CD14-positive monocyte (primary cell): Measurements from ENCODE around the gene MDN1. TPM values are rescaled to one million over a fixed set of nuclear protein-coding genes. Genes with fewer than 3 reads are reported as not detected.
"Not testable (repeated sequence)": the region's sequence is repeated elsewhere in the genome, so short reads cannot be mapped to it uniquely, and the experiment has no call there.

ENCODE experiments used
- DNase-seq, 3 donors: peaks; one replicate each; pipeline ENCODE4 v3.0.0-alpha.2; 2011 to 2022
- H2AFZ ChIP-seq: 2 replicates; pipeline ENCODE4 v1.6.0; 2012; ENCODE audit warnings: mild to moderate bottlenecking, low read depth, low read length, inconsistent platforms; ENCODE audit not compliant: insufficient read depth, poor library complexity, severe bottlenecking
- H3K27ac ChIP-seq, 2 donors: 1 replicate in 1 of 2; 2 replicates in 1 of 2; pipeline ENCODE4 v1.5.1; 2012 to 2013; ENCODE audit warnings: low read length in 2 of 2, control low read depth in 1 of 2, inconsistent platforms in 1 of 2, low read depth in 1 of 2, mild to moderate bottlenecking in 1 of 2
- H3K27me3 ChIP-seq, 2 donors: one replicate each; pipeline versions ENCODE4 v1.6.0 to v1.6.1; 2011 to 2013; ENCODE audit warnings: low read length in 2 of 2; ENCODE audit not compliant: control insufficient read depth in 2 of 2, insufficient read depth in 2 of 2
- H3K36me3 ChIP-seq, 2 donors: replicated peaks in 1 of 2; 1 replicate in 1 of 2; 2 replicates in 1 of 2; pipeline versions ENCODE4 v1.5.1 to v1.6.1; 2012 to 2013; ENCODE audit warnings: low read length in 2 of 2, control low read depth in 1 of 2, inconsistent platforms in 1 of 2, mild to moderate bottlenecking in 1 of 2; ENCODE audit not compliant: insufficient read depth in 2 of 2, control insufficient read depth in 1 of 2
- H3K4me1 ChIP-seq, 2 donors: 1 replicate in 1 of 2; 2 replicates in 1 of 2; pipeline versions ENCODE4 v1.5.1 to v1.6.1; 2012 to 2013; ENCODE audit warnings: low read length in 2 of 2, control low read depth in 1 of 2, inconsistent platforms in 1 of 2, mild to moderate bottlenecking in 1 of 2, moderate library complexity in 1 of 2; ENCODE audit not compliant: insufficient read depth in 2 of 2, control insufficient read depth in 1 of 2
- H3K4me2 ChIP-seq: replicated peaks from 2 replicates; pipeline ENCODE3; 2012; ENCODE audit warnings: low read length, moderate library complexity, mild to moderate bottlenecking; ENCODE audit not compliant: poor library complexity, severe bottlenecking; ENCODE audit errors: extremely low read depth
- H3K4me3 ChIP-seq, 3 experiments: fragments of 200-600 bp in 1 of 3; sonication (generic) in 1 of 3; replicated peaks in 1 of 3; 1 replicate in 2 of 3; 2 replicates in 1 of 3; pipeline ENCODE4 v1.5.1; 2011 to 2013; ENCODE audit warnings: low read length in 3 of 3, mild to moderate bottlenecking in 3 of 3, control low read depth in 2 of 3, low read depth in 2 of 3, inconsistent platforms in 1 of 3, moderate library complexity in 1 of 3
- H3K79me2 ChIP-seq: 2 replicates; pipeline ENCODE4 v1.6.0; 2012; ENCODE audit warnings: mild to moderate bottlenecking, control low read depth, inconsistent platforms, low read length, moderate library complexity; ENCODE audit not compliant: insufficient read depth
- H3K9ac ChIP-seq: 2 replicates; pipeline ENCODE4 v1.6.0; 2017; ENCODE audit warnings: low read length, mild to moderate bottlenecking; ENCODE audit not compliant: insufficient read depth, poor library complexity, severe bottlenecking
- H3K9me3 ChIP-seq, 2 donors: replicated peaks in 1 of 2; 1 replicate in 1 of 2; 2 replicates in 1 of 2; pipeline versions ENCODE4 v1.5.1 to v1.6.1; 2012 to 2013; ENCODE audit warnings: low read length in 2 of 2, control low read depth in 1 of 2; ENCODE audit not compliant: control insufficient read depth in 1 of 2, insufficient read depth in 1 of 2
- H4K20me1 ChIP-seq: 2 replicates; pipeline ENCODE4 v1.6.0; 2012; ENCODE audit warnings: mild to moderate bottlenecking, low read length, control low read depth, moderate library complexity; ENCODE audit not compliant: insufficient read depth
- H3K27ac Mint-ChIP-seq, 7 donors: one replicate each; pipeline ENCODE4 v1.8.0; 2020; ENCODE audit warnings: mild to moderate bottlenecking in 7 of 7, mixed read lengths in 7 of 7, moderate library complexity in 6 of 7, inconsistent platforms in 2 of 7
- H3K27me3 Mint-ChIP-seq, 3 donors: one replicate each; pipeline ENCODE4 v1.8.0; 2021 to 2022; ENCODE audit warnings: low read depth in 3 of 3, mild to moderate bottlenecking in 3 of 3, mixed read lengths in 3 of 3, moderate library complexity in 3 of 3, inconsistent platforms in 1 of 3
- H3K36me3 Mint-ChIP-seq, 2 donors: one replicate each; pipeline ENCODE4 v1.8.0; 2020; ENCODE audit warnings: mixed read lengths in 2 of 2, inconsistent platforms in 1 of 2, mild to moderate bottlenecking in 1 of 2
- H3K4me1 Mint-ChIP-seq: one replicate; pipeline ENCODE4 v1.8.0; 2020; ENCODE audit warnings: mild to moderate bottlenecking, mixed read lengths
- H3K4me3 Mint-ChIP-seq, 2 donors: one replicate each; pipeline ENCODE4 v1.8.0; 2020; ENCODE audit warnings: mild to moderate bottlenecking in 2 of 2, mixed read lengths in 2 of 2, moderate library complexity in 1 of 2
- H3K9me3 Mint-ChIP-seq, 7 donors: one replicate each; pipeline ENCODE4 v1.8.0; 2020 to 2022; ENCODE audit warnings: mixed read lengths in 7 of 7, mild to moderate bottlenecking in 6 of 7, moderate library complexity in 6 of 7, inconsistent platforms in 2 of 7
- CTCF ChIP-seq: fragments of 200-600 bp; IDR thresholded peaks from one replicate; pipeline ENCODE4 v1.8.0; 2022; ENCODE audit warnings: antibody characterized with exemption, mild to moderate bottlenecking
- whole genome bisulfite sequencing: methylation state at CpG from one replicate; pipeline ENCODE4 v1.1.5; 2013; ENCODE audit warnings: missing lambda C conversion rate; ENCODE audit not compliant: insufficient coverage; 5-methylcytosine and 5-hydroxymethylcytosine counted together
- intact Hi-C, 2 donors: fragments of 100-400 bp; cut with micrococcal nuclease; formaldehyde crosslinking; loops; one replicate each; pipeline versions ENCODE4 v1.15.0 to v1.15.1; 2023
- polyA plus RNA-seq, 3 donors: library from polyadenylated mRNA; depleted of rRNA in 1 of 3; unstranded in 2 of 3; stranded (reverse) in 1 of 3; fragments of 300-500 nt in 2 of 3; fragments of >200 nt in 1 of 3; fragmentation: Illumina TruSeq in 2 of 3; gene quantifications; 1 replicate in 2 of 3; 2 replicates in 1 of 3; pipeline ENCODE4 v1.2.3, GENCODE V29; 2012 to 2021

Gene MDN1
- polyA plus RNA-seq, 3 donors, result 0.61 to 6.6 (median 1.8) TPM

- H3K27ac Mint-ChIP-seq, result peak overlapping the region in 1 of 7 donors; percentile 72
- peaks cover 17 to 27% of the 10 kb centered on the region in 2 donors for H3K4me1 ChIP-seq
Observed at GRCh38 chr6:89817481-89817880, 2.1 kb downstream of the MDN1 start.

GRCh38 chr6:89813422-89813821 lies 6.2 kb downstream of the MDN1 start:
- H3K9me3 ChIP-seq, H3K36me3 Mint-ChIP-seq, H3K4me2 ChIP-seq, H4K20me1 ChIP-seq, H3K4me3 ChIP-seq, H3K27ac ChIP-seq, H3K4me3 Mint-ChIP-seq, DNase-seq, H3K4me1 ChIP-seq, H3K36me3 ChIP-seq, intact Hi-C loops, H2AFZ ChIP-seq, H3K9me3 Mint-ChIP-seq, H3K27me3 ChIP-seq, H3K9ac ChIP-seq, H3K27me3 Mint-ChIP-seq: not testable (repeated sequence)
- peaks cover 51% of the 10 kb centered on the region for H3K79me2 ChIP-seq
- 100% methylated on average over 1 of the region's 3 CpGs for WGBS
- H3K27ac Mint-ChIP-seq, result peak overlapping the region in 1 of 7 donors; percentile 11
- H3K4me1 Mint-ChIP-seq, result peaks cover 11% of the 10 kb centered on the region

More at GRCh38 chr6:89817481-89817880, 2.1 kb downstream of the MDN1 start:
- no peak overlapping the region for H3K27ac ChIP-seq
- no peaks in the 10 kb centered on the region for H3K9me3 Mint-ChIP-seq
- peaks cover 55% of the 10 kb centered on the region for H3K79me2 ChIP-seq
- no peak overlapping the region for H2AFZ ChIP-seq
- H3K9me3 ChIP-seq, result no peaks in the 10 kb centered on the region
- H3K4me2 ChIP-seq, result no peak overlapping the region
- no CpG with 5 or more reads among the region's 3 CpGs for WGBS
- no peak for TF ChIP-seq CTCF
- H3K4me3 ChIP-seq, result no peak overlapping the region
- H3K4me1 Mint-ChIP-seq, result peaks cover 24% of the 10 kb centered on the region
- H3K9ac ChIP-seq, result no peak overlapping the region
- no peak overlapping the region for H3K4me3 Mint-ChIP-seq
- intact Hi-C loops, result no loop called here
- H3K36me3 ChIP-seq, result no peaks in the 10 kb centered on the region
- H4K20me1 ChIP-seq, result no peaks in the 10 kb centered on the region
- no peaks in the 10 kb centered on the region for H3K36me3 Mint-ChIP-seq
- H3K27me3 ChIP-seq, result no peaks in the 10 kb centered on the region
- no peaks in the 10 kb centered on the region for H3K27me3 Mint-ChIP-seq
- no peak for DNase-seq
